GM12878 (cell line): ENCODE results near the gene PKMYT1. TPM values are rescaled to one million over a fixed set of nuclear protein-coding genes. Genes with fewer than 3 reads are reported as not detected.

Experiments used
- ATAC-seq: fragments of 200-7000 bp; cut with Tn5 transposase; 3 replicates; pipeline ENCODE4 v1.9.1; 2020; ENCODE audit warnings: mild to moderate bottlenecking, moderate library complexity
- BruUV-seq: library from RNA; stranded (reverse); fragments of 400-500 nt; replicated peaks from 2 replicates; lab custom pipeline; 2021; lab: Mats Ljungman, UMichigan
- CTCF ChIA-PET: fragments of 300-600 bp; sonication (Branson Sonifier 250); formaldehyde crosslinking; extraction: SDS; loops from one replicate; lab custom pipeline; 2021; ENCODE audit warnings: inconsistent platforms; lab: Yijun Ruan, JAX
- POLR2A ChIA-PET: fragments of 350-600 bp; formaldehyde crosslinking; extraction: SDS; loops from one replicate; lab custom pipeline; 2021; ENCODE audit warnings: inconsistent platforms; lab: Charles Lee
- RAD21 ChIA-PET: fragments of 300-600 bp; sonication (Branson Sonifier 250); formaldehyde crosslinking; loops from one replicate; lab custom pipeline; 2023; ENCODE audit warnings: antibody characterized with exemption; ENCODE audit not compliant: unreplicated experiment; lab: Charles Lee
- SMC1A ChIA-PET: fragments of 300-600 bp; sonication (Branson Sonifier 250); formaldehyde crosslinking; loops from one replicate; lab custom pipeline; 2023; ENCODE audit not compliant: unreplicated experiment, uncharacterized antibody; lab: Charles Lee
- DNase-seq: peaks from one replicate; pipeline ENCODE4 v3.0.0-alpha.2; 2011; ENCODE audit warnings: low read depth, low spot score
- FAIRE-seq: peaks from 3 replicates; lab custom pipeline; 2011; peaks lifted over from hg19 to GRCh38; lab: Jason Lieb, UNC
- H2AFZ ChIP-seq: 2 replicates; pipeline ENCODE4 v1.6.0; 2011; ENCODE audit warnings: low read depth, low read length, control low read depth; ENCODE audit not compliant: control insufficient read depth
- H3K27ac ChIP-seq: 2 replicates; pipeline ENCODE4 v1.5.1; 2011; ENCODE audit warnings: control low read depth; ENCODE audit not compliant: control insufficient read depth, insufficient read depth
- H3K27me3 ChIP-seq, 2 experiments: replicated peaks in 1 of 2; 2 replicates each; pipeline versions ENCODE4 v1.6.0 to v1.6.1; 2011; ENCODE audit warnings: low read length in 1 of 2; ENCODE audit not compliant: control insufficient read depth in 2 of 2, insufficient read depth in 2 of 2
- H3K36me3 ChIP-seq, 2 experiments: 2 replicates each; pipeline ENCODE4 v1.5.1; 2011; ENCODE audit warnings: low read length in 1 of 2; ENCODE audit not compliant: control insufficient read depth in 2 of 2, insufficient read depth in 2 of 2
- H3K4me1 ChIP-seq: 2 replicates; pipeline ENCODE4 v1.6.1; 2011; ENCODE audit warnings: mild to moderate bottlenecking, low read length, moderate library complexity, mixed read lengths; ENCODE audit not compliant: control insufficient read depth, insufficient read depth
- H3K4me2 ChIP-seq: 2 replicates; pipeline ENCODE4 v1.6.0; 2011; ENCODE audit warnings: control low read depth; ENCODE audit not compliant: control insufficient read depth, insufficient read depth
- H3K4me3 ChIP-seq: fragments of 200-600 bp; sonication (generic); 2 replicates; pipeline ENCODE4 v1.5.1; 2016
- H3K79me2 ChIP-seq: 2 replicates; pipeline ENCODE4 v1.6.0; 2011; ENCODE audit warnings: low read length; ENCODE audit not compliant: control insufficient read depth, insufficient read depth
- H3K9ac ChIP-seq: 2 replicates; pipeline ENCODE4 v1.8.0; 2011; ENCODE audit warnings: low read length, control low read depth, mixed read lengths; ENCODE audit not compliant: control insufficient read depth, insufficient read depth
- H3K9me3 ChIP-seq: replicated peaks from 3 replicates; pipeline ENCODE4 v1.5.1; 2011; ENCODE audit warnings: mild to moderate bottlenecking, low read length; ENCODE audit not compliant: control insufficient read depth, insufficient read depth
- H4K20me1 ChIP-seq: 2 replicates; pipeline ENCODE4 v1.6.0; 2011; ENCODE audit not compliant: control insufficient read depth, insufficient read depth
- BCL3 ChIP-seq: IDR thresholded peaks from 2 replicates; pipeline ENCODE4 v1.6.1; 2011; ENCODE audit warnings: borderline replicate concordance, low read depth, mild to moderate bottlenecking, moderate library complexity, low read length; ENCODE audit not compliant: insufficient read depth, poor library complexity, severe bottlenecking
- GABPA ChIP-seq: IDR thresholded peaks from 2 replicates; pipeline ENCODE4 v1.6.1; 2014; ENCODE audit warnings: antibody characterized with exemption, low read depth, mild to moderate bottlenecking, inconsistent platforms
- JUND ChIP-seq: IDR thresholded peaks from 2 replicates; pipeline ENCODE4 v1.6.1; 2012; ENCODE audit warnings: low read depth, mild to moderate bottlenecking, low read length, improper control_type of control experiment, moderate library complexity
- NFYA ChIP-seq: IDR thresholded peaks from 2 replicates; pipeline ENCODE4 v1.6.1; 2011; ENCODE audit warnings: low read depth, mild to moderate bottlenecking, low read length, improper control_type of control experiment, borderline replicate concordance
- REST ChIP-seq: IDR thresholded peaks from 2 replicates; pipeline ENCODE4 v1.6.1; 2012; ENCODE audit warnings: mild to moderate bottlenecking, low read depth, low read length
- ZNF207 ChIP-seq: fragments of 450-650 bp; IDR thresholded peaks from 2 replicates; pipeline ENCODE4 v1.6.1; 2014; ENCODE audit warnings: antibody characterized with exemption, mild to moderate bottlenecking, borderline replicate concordance
- WGBS: methylation state at CpG from one replicate; pipeline ENCODE4 v1.1.6; 2016; ENCODE audit warnings: low lambda C conversion rate; ENCODE audit not compliant: insufficient replicate concordance, insufficient coverage; ENCODE audit errors: missing lambda C conversion rate; 5-methylcytosine and 5-hydroxymethylcytosine counted together
- in situ Hi-C: fragments of 300-500 bp; cut with MboI; formaldehyde crosslinking; loops from 9 replicates; pipeline ENCODE4 v1.14.3; 2018; ENCODE audit warnings: mixed read lengths
- intact Hi-C: fragments of 100-400 bp; cut with micrococcal nuclease; formaldehyde crosslinking; loops from one replicate; pipeline ENCODE4 v1.14.2; 2022; ENCODE audit not compliant: unreplicated experiment
- polyA plus RNA-seq, 11 experiments: library from polyadenylated mRNA; depleted of rRNA in 4 of 11; unstranded in 6 of 11; stranded (reverse) in 5 of 11; fragments of >200 nt; fragmentation: Nextera tagmentation in 4 of 11; fragmentation: Illumina TruSeq in 1 of 11; extraction: Ambion mirVana in 4 of 11; extraction: Trizol in 1 of 11; gene quantifications; 1 replicate in 1 of 11; 2 replicates in 10 of 11; pipeline versions ENCODE4 v1.2.1 to v1.2.3, GENCODE V29; 2011 to 2016; ENCODE audit warnings: inconsistent platforms in 2 of 11, missing spikeins in 2 of 11, low read depth in 1 of 11
- total RNA-seq, 4 experiments: library from RNA; depleted of rRNA in 3 of 4; stranded (reverse); fragments of >200 nt in 3 of 4; fragmentation: Illumina TruSeq in 1 of 4; extraction: Trizol in 1 of 4; gene quantifications; 2 replicates each; pipeline versions ENCODE4 v1.2.1 to v1.2.3, GENCODE V29; 2013 to 2021

The PKMYT1 gene
- total and polyA plus RNA-seq, 10 of the 15 experiments (the other 5 are each of a cell fraction or from before 2014, with no cell fraction given) = 4.6 to 101 (median 29.9) TPM

- TF ChIP-seq REST (no peak), BCL3 (no peak)
These were observed 45.7 kb upstream of the PKMYT1 start (continued) for GRCh38 chr16:3026003-3026378.

- ChIA-PET SMC1A (interaction anchor here (1.3 to 10.1 kb wide), 2 partner anchors 20 to 110 kb away, joined by 5 to 91 read pairs; partner anchors contain the start of gene ZNF213), CTCF (interaction anchor here (1.1 to 18.2 kb wide), 4 partner anchors 16 to 105 kb away, joined by 3 to 421 read pairs (median 6); no protein-coding TSS in a partner anchor), RAD21 (interaction anchor here (0.7 to 4.4 kb wide), 2 partner anchors 21 to 154 kb away, joined by 4 to 34 read pairs; no protein-coding TSS in a partner anchor), POLR2A (interaction anchor here (0.7 to 1.2 kb wide), 4 partner anchors 17 to 73 kb away, joined by 3 to 9 read pairs (median 4); no protein-coding TSS in a partner anchor)
- in situ Hi-C loops = no loop called here
- no TSS peak for BruUV-seq
- H3K4me2 ChIP-seq = no peak overlapping the region
- DNase-seq (no peak), FAIRE-seq (no peak), ATAC-seq (no peak)
- peaks cover 6 to 8% of the 10 kb centered on the region in 2 experiments for H3K27me3 ChIP-seq
- H3K9me3 ChIP-seq = no peaks in the 10 kb centered on the region
- H2AFZ ChIP-seq = no peak overlapping the region
- H3K79me2 ChIP-seq = no peaks in the 10 kb centered on the region
- peaks cover 4 to 7% of the 10 kb centered on the region in 2 experiments; a peak in 3 of 4 replicates for H3K36me3 ChIP-seq
- no peak overlapping the region for H3K9ac ChIP-seq
- H3K4me3 ChIP-seq = no peak overlapping the region
- intact Hi-C loops = no loop called here
- no peak overlapping the region for H3K27ac ChIP-seq
- WGBS = 82% methylated on average over 17 of the region's 18 CpGs
- 0 out of 2 replicates have a peak, but pooled peaks cover 3% of the 10 kb centered on the region for H4K20me1 ChIP-seq
- TF ChIP-seq ZNF207 (no peak), JUND (no peak), GABPA (no peak), NFYA (no peak)
- H3K4me1 ChIP-seq = peaks cover 25% of the 10 kb centered on the region
These were observed 45.1 kb upstream of the PKMYT1 start for GRCh38 chr16:3025032-3026002.
